NCI-H345 treated with DMSO at 0.1 percent for 48 hours (cell line): ENCODE data around the gene POLR3GL.
"Not testable (repeated sequence)": the region's sequence is repeated elsewhere in the genome, so short reads cannot be mapped to it uniquely, and the experiment has no call there.

Experiments used
- DNase-seq: peaks from one replicate; lab custom pipeline; 2025; ENCODE audit not compliant: unreplicated experiment; lab: John Stamatoyannopoulos, UW

The POLR3GL gene

GRCh38 chr1:146019231-146020057 is 55.0 kb downstream of the POLR3GL start:
- no peak for DNase-seq

- no peak for DNase-seq
Measured at GRCh38 chr1:146020058-146021049, 55.9 kb downstream of the POLR3GL start.

GRCh38 chr1:146021050-146021445 is 56.6 kb downstream of the POLR3GL start:
- DNase-seq = no peak

- no peak for DNase-seq
Measured at GRCh38 chr1:146021622-146022402, 57.3 kb downstream of the POLR3GL start, which contains the start of gene HJV. HJV (minus strand) TSS chr1:146021735; CDS start chr1:146020231, 1,504 bp downstream.

GRCh38 chr1:146022403-146023127 is 58.1 kb downstream of the POLR3GL start:
- DNase-seq = no peak

GRCh38 chr1:146025787-146026495 is 61.5 kb downstream of the POLR3GL start:
- DNase-seq = not testable (repeated sequence)

GRCh38 chr1:146026650-146027049 is 62.2 kb downstream of the POLR3GL start:
- not testable (repeated sequence) for DNase-seq
